Inferior parietal cortex (tissue), 1 donor: ENCODE results near the gene CD9.
"Not testable (repeated sequence)": the region's sequence is repeated elsewhere in the genome, so short reads cannot be mapped to it uniquely, and the experiment has no call there.

Source experiments
- DNase-seq: peaks from one replicate; pipeline ENCODE4 v3.0.0-alpha.2; 2016; ENCODE audit errors: extremely low spot score

The CD9 gene

GRCh38 chr12:6180268-6181051, 19.7 kb upstream of the CD9 start:
- DNase-seq = no peak

- no peak for DNase-seq
Observed at GRCh38 chr12:6181166-6181565, 19.0 kb upstream of the CD9 start.

- no peak for DNase-seq
Observed at GRCh38 chr12:6181583-6182278, 18.5 kb upstream of the CD9 start.

- DNase-seq = no peak
Observed at GRCh38 chr12:6182279-6182898, 17.8 kb upstream of the CD9 start.

GRCh38 chr12:6183689-6184428, 16.3 kb upstream of the CD9 start:
- DNase-seq = no peak

GRCh38 chr12:6185961-6186827, 14.0 kb upstream of the CD9 start:
- no peak for DNase-seq

- no peak for DNase-seq
Observed at GRCh38 chr12:6187948-6188793, 12.0 kb upstream of the CD9 start.

- DNase-seq = no peak
Observed at GRCh38 chr12:6189028-6189427, 11.2 kb upstream of the CD9 start.

- DNase-seq = not testable (repeated sequence)
Observed at GRCh38 chr12:6189952-6190598, 10.1 kb upstream of the CD9 start.

GRCh38 chr12:6190767-6191530, 9.3 kb upstream of the CD9 start:
- not testable (repeated sequence) for DNase-seq

GRCh38 chr12:6192604-6193380, 7.4 kb upstream of the CD9 start:
- no peak for DNase-seq

GRCh38 chr12:6193853-6194815, 6.1 kb upstream of the CD9 start:
- DNase-seq = no peak

- DNase-seq = peak; percentile 89
Observed at GRCh38 chr12:6195665-6196535, 4.3 kb upstream of the CD9 start.

- no peak for DNase-seq
Observed at GRCh38 chr12:6198051-6198450, 2.1 kb upstream of the CD9 start.

GRCh38 chr12:6198556-6198955, 1.6 kb upstream of the CD9 start:
- DNase-seq = no peak

GRCh38 chr12:6198985-6199530, 1.1 kb upstream of the CD9 start:
- DNase-seq = no peak
